22Rv1 (cell line): ENCODE data around the gene FOXD4L1.
"Not testable (repeated sequence)": the region's sequence is repeated elsewhere in the genome, so short reads cannot be mapped to it uniquely, and the experiment has no call there.

Experiments used
- H3K27ac ChIP-seq: fragments of 450-650 bp; 2 replicates; pipeline ENCODE4 v1.5.1; 2017

Gene FOXD4L1

DNA sequence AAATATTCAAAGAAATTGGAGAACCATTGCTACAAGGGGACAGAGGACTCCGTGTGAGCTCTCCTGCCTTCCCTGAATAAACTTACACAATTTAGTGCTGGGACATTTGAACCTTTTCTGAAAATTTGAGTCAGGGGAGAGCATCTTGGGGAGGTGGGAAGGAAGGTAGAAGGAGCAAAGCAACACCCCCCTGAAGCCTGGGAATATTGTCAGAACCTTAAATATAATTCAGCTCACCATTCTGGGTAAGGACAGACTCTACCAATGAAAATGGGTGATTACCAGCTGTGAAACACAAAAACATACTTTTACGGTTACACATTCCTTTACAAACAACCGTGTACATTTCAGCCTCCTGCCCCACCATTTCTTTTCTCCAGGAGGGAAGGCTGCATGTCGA is at the start of gene FOXD4L1:
Gene FOXD4L1 (plus strand): TSS at position 301 of the 400 bp plus-strand sequence. CDS start 592 bp downstream, outside the sequence.
- H3K27ac ChIP-seq, result not testable (repeated sequence)

- not testable (repeated sequence) for H3K27ac ChIP-seq
Observed at GRCh38 chr2:113465770-113466169, 32.7 kb upstream of the FOXD4L1 start.

- H3K27ac ChIP-seq, result not testable (repeated sequence)
Observed at GRCh38 chr2:113476688-113477368, 21.6 kb upstream of the FOXD4L1 start.

DNA sequence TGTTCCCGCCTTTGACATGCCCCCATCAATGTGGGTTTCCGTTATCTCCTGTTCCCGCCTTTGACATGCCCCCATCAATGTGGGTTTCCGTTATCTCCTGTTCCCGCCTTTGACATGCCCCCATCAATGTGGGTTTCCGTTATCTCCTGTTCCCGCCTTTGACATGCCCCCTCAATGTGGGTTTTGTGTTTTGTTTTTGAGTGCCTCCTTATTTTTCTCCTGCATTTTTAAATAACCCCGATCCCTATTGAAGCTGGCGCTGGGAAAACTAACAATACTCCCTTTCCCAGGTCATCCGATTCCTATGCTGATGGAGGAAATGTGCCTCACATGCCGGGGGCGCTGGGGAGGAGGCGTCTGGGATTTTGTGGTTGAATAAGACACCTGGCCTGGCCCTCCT is 1.9 kb upstream of the FOXD4L1 start:
- not testable (repeated sequence) for H3K27ac ChIP-seq

- H3K27ac ChIP-seq, result not testable (repeated sequence)
Observed at GRCh38 chr2:113499019-113499885, 787 bp downstream of the FOXD4L1 start.

DNA sequence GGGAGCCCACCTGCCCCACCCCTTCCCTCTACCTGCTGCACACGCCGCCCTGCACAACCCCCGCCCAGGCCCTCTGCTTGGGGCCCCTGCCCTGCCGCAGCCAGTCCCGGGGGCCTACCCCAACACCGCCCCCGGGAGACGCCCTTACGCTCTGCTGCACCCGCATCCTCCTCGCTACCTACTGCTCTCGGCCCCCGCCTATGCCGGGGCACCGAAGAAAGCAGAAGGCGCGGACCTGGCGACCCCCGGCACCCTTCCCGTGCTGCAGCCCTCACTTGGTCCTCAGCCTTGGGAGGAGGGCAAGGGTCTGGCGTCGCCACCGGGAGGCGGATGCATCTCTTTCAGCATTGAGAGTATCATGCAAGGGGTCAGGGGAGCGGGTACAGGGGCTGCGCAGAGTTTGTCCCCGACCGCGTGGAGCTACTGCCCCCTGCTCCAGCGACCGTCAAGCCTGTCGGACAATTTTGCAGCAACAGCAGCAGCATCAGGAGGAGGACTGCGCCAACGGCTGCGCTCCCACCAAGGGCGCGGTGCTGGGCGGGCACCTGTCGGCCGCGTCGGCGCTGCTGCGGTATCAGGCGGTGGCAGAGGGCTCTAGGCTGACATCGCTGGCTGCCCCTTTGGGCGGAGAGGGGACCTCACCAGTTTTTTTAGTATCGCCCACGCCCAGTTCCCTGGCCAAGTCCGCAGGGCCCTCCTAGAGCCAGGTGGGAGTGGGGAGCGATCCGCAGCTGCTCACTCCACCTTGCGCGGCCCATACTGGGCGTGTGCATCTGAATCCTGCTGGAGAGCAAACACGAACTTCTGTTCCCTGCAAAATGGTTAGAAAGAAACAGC is 1.6 kb downstream of the FOXD4L1 start:
- not testable (repeated sequence) for H3K27ac ChIP-seq

GRCh38 chr2:113500723-113501038 is 2.2 kb downstream of the FOXD4L1 start:
- H3K27ac ChIP-seq, result not testable (repeated sequence)

- H3K27ac ChIP-seq, result not testable (repeated sequence)
Observed at GRCh38 chr2:113502216-113503093, 4.0 kb downstream of the FOXD4L1 start.

- H3K27ac ChIP-seq, result not testable (repeated sequence)
Observed at GRCh38 chr2:113503094-113504042, 4.9 kb downstream of the FOXD4L1 start.

DNA sequence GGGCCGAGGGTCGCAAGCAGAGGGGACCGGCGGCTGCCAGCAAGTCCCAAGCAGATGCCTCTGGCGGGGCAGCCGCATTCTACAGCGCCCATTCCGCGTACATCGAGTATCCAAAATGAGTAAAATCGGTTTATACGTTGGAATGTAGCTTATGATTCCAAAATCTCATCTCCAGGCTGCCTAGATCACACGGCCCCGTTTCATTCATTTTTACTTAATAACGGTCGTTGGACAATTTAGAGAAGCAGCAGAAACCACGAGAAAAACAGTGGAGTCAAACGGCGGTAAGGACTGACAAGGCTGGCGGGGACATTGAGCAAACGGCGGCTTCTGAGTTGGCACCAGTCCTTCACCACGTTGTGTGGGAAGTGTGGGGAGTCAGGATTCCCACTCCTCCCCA is 5.6 kb downstream of the FOXD4L1 start:
- H3K27ac ChIP-seq, result not testable (repeated sequence)

DNA sequence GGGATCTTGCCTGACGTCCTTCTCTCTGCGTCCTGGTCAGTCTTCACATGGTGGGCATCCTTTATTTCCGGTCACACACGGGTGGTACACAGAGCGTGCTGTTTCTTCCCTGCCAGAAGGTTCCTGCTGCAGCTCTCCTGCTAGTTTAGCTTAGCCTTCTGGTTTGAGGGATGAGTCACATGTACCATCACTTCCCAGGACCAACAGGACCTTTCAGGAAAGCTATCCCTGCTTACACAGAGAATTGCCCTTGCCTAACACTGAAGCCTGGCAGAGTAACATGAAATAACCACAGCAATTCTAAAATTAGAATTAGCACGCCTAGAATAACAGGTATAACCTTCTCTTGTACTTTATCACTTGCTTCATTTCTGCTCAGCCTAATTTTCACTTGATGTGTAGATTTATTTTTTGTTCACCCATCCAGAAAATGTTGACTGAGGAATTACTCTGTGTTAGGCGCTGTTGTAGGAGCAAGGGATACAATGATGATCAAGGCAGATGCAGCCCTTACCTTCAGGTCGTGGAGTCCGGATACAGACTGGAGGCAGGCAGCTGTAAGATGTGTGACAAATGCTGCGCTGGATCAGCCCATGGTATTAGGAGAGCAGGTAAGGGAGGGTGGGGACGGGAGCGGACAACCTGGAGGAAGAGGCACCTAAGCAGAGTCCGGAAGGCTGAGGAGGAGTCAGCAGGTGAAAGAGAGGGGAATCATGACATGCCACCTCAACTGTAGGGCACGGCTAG is 9.1 kb downstream of the FOXD4L1 start:
- H3K27ac ChIP-seq, result not testable (repeated sequence)

DNA sequence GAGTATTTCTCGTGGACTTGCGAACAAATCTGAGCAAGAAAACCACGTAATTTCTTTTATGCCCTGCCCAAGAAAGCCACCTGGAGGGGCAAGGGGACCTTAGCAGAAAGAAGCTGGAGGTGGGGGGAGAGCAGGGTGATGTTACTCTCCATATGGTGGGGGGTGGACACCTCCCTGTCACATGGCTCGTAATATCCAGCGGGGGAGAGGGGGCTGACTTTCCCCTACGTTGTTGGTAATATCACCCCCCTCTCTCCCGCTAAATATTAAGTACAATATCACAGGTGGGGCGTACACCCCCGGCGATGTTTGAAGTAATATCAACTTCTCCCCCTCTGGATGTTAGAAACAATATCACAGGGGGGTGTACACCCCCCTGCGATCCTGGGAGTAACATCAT is 9.7 kb downstream of the FOXD4L1 start:
- H3K27ac ChIP-seq, result not testable (repeated sequence)

- not testable (repeated sequence) for H3K27ac ChIP-seq
Observed at GRCh38 chr2:113510913-113511312, 12.4 kb downstream of the FOXD4L1 start.

GRCh38 chr2:113511859-113512258 is 13.4 kb downstream of the FOXD4L1 start:
- not testable (repeated sequence) for H3K27ac ChIP-seq

DNA sequence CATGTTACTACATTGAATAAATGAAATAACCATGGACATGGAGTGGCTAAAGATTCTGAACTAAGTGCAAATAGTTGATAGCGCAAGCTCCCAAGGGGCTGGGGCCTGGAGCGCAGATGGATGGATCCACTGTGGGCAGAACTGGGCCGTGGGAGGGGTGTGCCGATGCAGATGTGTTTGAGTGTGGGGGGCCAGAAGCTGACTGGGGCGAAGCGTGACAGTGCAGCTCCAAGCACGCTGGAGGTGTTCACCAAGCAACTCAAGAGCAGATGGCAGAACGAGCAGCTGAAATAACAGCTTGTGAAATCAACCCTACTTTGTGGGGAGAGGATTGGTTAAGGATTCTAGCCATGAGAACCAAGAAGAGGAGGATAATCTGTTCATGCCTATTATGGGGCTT is 17.0 kb downstream of the FOXD4L1 start:
- H3K27ac ChIP-seq, result not testable (repeated sequence)

DNA sequence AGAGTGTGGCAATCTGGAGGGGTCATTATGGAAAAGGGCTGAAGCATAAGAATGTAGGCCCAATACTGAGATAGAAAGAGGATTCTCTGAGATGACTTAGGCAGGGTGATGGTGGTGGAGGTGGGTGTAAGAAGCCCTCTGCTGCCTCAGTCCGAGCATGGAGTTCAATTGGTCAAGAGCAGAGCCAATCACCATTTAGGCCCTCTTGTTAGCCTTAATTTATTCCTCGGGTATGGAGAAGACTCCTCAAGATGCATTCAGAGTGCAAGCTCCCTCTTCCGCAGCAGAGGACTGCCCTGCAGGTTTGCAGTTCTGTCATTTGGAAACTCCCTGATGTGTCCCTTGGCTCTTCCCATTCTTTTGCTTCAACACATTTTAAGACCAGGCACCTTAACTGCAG is 17.5 kb downstream of the FOXD4L1 start:
- H3K27ac ChIP-seq, result not testable (repeated sequence)

DNA sequence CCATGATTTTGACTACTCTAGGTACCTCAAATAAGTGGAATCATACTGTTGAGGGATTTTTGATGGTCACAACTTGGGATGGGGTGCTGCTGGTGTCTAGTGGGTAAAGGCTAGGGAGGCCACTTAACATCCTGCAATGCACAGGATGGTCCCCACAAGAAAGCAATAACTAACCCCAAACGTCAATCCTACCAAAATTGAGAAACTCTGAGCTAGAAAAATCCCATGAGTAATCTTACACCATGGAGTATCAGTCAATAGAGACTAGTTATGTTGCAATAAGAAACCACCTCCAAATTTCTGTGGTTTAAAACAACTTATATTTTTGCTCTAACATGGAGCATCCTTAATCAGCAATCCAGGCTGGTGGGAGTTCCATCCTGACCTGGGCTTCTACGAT is 18.6 kb downstream of the FOXD4L1 start:
- not testable (repeated sequence) for H3K27ac ChIP-seq

- not testable (repeated sequence) for H3K27ac ChIP-seq
Observed at GRCh38 chr2:113520837-113521236, 22.4 kb downstream of the FOXD4L1 start.

DNA sequence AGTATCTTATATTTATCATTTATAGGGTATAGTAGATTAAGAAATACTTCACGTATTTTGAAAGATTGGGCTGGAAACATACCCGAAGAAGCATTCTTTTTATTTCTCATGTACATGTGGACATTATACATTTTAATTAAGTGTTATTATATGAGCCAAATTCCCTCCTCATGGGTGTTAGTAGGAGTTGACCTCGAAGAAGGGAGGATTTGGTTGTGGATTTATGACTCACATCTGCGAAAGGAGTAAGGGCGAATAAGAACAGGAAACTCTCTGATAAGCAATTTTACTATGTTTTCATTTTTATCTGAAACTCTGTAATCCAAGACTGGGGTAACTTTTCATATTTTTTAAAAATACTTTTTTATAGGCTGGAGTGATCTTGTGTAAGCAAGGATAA is 23.0 kb downstream of the FOXD4L1 start:
- not testable (repeated sequence) for H3K27ac ChIP-seq

- not testable (repeated sequence) for H3K27ac ChIP-seq
Observed at GRCh38 chr2:113524986-113525385, 26.5 kb downstream of the FOXD4L1 start.
